ENCODE results near the gene PCYT1A.
A peak's percentile ranks its signal among the peaks of the same experiment; 100 is the strongest.
"Not testable (repeated sequence)": the region's sequence is repeated elsewhere in the genome, so short reads cannot be mapped to it uniquely, and the experiment has no call there.

The PCYT1A gene

GRCh38 chr3:196287090-196287439 lies 461 bp downstream of the PCYT1A start:
- DNase-seq (ENCODE audit: low read depth in 2 of 2): no peak

- DNase-seq (ENCODE audit: low read depth in 2 of 2): no peak
These were observed 3.1 kb downstream of the PCYT1A start for GRCh38 chr3:196284396-196284795.

DNA sequence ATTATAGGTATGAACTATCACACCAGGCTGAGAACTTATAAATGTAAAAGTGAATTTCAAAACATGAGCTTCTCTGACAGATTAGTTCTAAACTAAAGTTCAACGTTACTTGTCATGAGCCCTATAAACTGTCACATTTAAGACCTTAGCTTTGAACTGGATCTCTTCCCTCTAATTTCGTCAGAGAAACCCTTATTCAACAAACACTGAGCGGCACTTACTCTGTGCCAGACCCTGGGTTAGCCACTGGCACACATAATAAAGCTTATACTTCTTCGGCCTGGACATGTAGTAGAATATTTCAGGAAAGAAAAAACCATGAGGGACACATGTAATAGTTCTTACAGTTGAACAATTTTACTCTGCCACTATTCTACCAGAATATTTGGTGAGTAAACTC lies 5.6 kb downstream of the PCYT1A start:
- no peak for DNase-seq (ENCODE audit: low read depth in 2 of 2)

DNA sequence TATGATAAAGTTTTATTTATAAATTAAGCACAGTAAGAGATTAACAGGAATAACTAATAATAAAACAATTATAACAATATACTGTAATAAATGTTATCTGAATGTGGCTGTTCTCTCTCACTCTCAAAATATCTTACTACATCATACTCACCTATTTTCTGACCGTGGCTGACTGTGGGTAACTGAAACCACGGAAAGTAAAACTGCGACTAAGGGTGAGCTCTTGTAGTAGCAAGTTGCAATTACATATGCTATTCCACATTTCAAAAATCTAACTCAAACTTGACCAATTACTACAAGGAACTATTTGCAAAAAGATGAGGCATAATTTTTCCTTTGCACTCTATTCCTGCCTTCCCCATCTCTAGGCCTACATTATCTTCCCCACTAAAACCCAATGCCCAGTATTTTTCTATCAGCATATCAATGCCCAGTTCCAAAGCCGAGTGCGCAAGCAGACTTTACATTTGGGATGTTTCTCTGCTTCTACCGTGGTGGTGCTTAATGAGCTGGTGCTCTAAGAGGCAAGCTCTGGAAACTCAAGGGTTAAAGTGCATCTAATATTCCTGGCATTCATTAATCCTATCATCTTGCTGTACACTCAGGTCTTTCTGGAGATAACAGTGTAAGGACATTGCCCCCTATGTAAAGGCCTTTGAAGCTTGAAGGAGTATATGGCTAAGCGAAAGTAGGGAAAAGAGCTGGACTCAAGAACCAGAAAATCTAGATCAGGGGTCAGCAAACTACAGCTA lies 6.7 kb downstream of the PCYT1A start:
- no peak for DNase-seq (ENCODE audit: low read depth in 2 of 2)

- DNase-seq (ENCODE audit: low read depth in 2 of 2): no peak
These were observed 12.4 kb downstream of the PCYT1A start for GRCh38 chr3:196275126-196275525.

DNA sequence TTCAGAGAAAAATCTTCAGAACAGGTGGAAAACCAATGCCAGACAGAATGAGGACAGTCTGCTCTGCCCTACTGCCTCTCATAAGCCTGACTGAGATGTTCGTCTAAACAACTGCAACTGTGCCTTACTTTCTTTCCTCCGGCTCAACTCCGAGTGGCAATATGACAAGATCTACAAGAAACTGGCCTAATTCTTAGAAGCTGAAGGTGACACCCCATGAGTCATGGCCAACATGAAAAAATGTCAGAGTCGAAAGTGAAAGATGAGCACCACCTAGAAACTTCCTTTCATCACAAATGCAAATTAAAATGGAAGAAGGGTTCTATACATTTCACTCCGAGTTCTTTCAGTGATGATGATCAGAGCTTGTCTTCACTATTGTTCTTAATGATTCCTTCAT lies 12.9 kb downstream of the PCYT1A start:
- DNase-seq (ENCODE audit: low read depth in 2 of 2): peak; percentile 38 to 65

GRCh38 chr3:196273655-196274054 lies 13.9 kb downstream of the PCYT1A start:
- DNase-seq (ENCODE audit: low read depth in 2 of 2): no peak

DNA sequence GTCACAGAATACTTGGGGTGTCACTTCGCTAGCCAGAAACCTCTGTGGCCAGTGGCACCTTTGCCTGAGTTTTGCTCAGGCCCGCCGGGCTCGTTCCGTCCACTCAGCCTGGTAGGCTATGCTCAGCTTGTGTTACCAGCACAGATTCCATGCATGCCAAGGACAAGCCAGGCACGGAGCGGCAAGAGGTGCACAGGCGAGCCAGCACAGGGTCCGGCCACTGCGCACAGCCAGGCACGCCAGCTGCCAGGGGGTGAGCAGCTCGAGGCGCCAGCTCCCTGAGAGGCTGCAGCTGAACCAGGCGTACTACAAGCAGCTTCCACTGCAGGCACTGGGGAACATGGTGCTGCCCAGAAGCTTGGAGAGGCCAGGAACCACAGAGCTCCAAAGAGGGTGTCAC lies 14.7 kb downstream of the PCYT1A start:
- DNase-seq (ENCODE audit: low read depth in 2 of 2): no peak

DNA sequence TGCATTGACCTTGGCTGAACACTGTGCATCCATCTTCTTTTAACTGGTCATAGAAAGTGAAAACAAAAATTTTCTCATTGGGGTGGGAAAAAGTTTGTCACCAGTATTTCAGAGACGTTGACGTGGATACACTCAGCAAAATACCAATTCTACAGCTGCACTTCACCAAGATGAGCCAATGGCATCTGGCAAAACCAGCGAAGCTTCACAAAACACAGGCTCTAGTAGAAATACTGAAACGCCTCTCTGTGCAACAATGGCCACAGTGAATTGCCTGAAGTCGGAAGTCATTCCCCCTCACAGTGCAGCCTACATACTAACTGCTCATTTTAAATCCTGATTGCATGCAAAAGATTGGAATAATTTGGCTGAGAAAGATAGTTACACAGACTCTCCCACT lies 17.0 kb downstream of the PCYT1A start:
- no peak for DNase-seq (ENCODE audit: low read depth in 2 of 2)

DNA sequence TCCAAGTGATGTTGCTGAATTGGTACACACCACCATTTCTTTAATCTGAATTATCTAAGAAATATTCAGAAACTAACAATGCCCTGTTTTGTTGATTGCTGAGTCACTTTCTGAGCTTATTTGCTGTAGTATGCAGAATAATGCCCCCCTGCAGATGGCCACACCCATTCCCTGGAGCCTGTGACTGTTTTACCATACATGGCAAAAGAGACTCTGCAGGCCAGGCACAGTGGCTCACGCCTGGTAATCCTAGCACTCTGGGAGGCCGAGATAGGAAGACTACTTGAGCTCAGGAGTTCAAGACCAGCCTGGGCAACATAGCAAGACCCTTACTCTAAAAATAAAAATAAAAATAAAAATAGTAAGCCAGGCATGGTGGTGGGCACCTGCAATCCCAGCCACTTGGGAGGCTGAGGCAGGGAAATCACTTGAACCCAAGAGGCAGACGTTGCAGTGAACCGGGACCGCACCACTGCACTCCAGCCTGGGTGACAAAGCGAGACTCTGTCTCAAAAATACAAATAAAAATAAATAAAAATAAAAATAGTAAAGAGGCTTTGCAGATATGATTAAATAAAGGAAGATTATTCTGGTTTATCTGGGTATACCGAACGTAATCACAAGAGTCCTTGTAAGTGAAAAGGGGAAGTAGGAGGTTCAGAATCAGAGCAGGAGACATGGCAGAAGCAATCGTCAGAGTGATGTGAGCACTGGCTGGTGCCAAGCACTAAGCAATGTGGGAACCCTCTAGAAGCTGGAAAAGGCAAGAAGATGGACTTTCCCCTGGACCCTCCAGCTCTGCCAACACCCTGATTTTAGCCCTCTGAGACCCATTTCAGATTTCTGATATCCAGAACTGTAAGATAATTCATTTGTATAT lies 19.0 kb downstream of the PCYT1A start:
- DNase-seq (ENCODE audit: low read depth in 2 of 2): no peak

- no peak for DNase-seq (ENCODE audit: low read depth in 2 of 2)
These were observed 23.7 kb downstream of the PCYT1A start for GRCh38 chr3:196263819-196264218.

GRCh38 chr3:196260784-196261183 lies 26.7 kb downstream of the PCYT1A start:
- DNase-seq (ENCODE audit: low read depth in 2 of 2): no peak

DNA sequence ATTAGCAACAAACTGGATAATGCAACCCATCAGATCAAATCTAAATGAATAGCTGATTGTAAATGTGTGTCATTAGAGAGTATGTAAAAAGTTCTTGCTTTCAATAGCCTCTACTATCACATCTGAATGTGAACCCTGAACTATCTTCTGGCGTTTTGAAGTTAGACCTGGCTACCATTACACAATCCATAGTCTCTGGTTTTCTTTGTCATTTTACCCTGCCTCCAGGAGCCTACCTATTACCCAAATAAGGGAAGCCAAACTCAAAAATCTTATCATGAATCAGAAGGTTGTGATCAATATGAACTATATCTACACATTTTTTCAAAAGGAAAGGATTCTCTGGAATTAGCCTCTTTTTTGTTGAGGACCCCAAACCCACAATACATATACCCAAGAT lies 31.8 kb downstream of the PCYT1A start:
- no peak for DNase-seq (ENCODE audit: low read depth in 2 of 2)

DNA sequence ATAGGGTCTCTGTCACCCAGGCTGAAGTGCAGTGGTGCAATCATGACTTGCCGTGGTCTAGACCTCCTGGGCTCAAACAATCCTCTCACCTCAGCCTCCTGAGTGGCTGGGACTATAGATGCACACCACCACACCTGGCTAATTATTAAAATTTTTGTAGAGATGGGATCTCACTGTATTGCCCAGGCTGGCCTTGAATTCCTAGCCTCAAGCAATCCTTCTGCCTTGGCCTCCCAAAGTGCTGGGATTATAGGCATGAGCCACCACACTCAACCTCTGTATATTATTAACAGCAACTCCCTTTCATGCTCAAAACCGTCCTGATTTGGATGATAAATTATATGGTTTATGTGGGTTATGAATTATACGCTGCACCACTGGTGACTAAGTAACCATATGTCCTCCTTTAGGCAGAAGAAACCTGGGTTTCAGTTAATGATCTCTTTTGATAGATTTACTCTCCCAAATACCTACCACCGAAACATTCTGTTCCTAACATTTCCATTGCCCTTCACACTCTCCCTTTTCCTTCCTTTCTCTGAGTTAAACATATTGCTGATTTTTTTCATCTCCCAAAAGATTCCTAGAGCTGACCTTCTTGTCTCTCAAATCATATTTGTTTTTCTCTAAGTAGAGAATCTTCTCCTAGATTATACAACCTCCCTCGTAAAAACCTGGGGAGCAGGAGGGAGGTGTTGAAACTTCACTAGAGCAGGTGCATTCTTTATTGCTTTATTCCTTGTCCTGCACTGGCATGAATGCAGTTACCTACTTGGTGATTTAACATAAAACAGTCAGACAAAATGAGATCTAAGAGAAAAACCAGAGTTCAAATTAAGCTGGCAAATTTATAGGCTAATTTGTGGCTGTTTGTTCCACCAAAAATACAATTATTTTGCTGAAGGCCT lies 32.9 kb downstream of the PCYT1A start:
- no peak for DNase-seq (ENCODE audit: low read depth in 2 of 2)

DNA sequence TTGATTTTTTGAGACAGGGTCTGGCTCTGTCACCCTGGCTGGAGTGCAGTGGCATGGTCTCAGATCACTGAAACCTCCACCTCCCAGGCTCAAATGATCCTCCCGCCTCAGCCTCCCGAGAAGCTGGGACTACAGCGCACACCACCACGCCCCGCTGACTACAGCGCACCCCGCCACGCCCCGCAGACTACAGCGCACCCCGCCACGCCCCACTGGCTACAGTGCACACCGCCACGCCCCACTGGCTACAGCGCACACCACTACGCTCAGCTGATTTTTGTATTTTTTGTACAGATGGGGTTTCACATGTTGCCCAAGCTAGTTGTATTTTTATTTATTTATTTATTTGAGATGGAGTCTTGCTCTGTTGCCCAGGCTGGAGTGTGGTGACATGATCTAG lies 35.6 kb downstream of the PCYT1A start:
- no peak for DNase-seq (ENCODE audit: low read depth in 2 of 2)

- no peak for DNase-seq (ENCODE audit: low read depth in 2 of 2)
These were observed 40.8 kb downstream of the PCYT1A start for GRCh38 chr3:196246612-196247308.

DNA sequence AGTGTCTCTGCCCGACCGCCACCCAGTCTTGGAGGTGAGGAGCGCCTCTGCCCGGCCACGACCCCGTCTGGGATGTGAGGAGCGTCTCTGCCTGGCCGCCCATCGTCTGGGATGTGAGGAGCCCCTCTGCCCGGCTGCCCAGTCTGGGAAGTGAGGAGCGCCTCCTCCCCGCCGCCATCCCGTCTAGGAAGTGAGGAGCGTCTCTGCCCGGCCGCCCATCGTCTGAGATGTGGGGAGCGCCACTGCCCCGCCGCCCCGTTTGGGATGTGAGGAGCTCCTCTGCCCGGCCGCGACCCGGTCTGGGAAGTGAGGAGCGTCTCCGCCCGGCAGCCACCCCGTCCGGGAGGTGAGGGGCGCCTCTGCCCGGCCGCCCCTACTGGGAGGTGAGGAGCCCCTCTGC lies 43.4 kb downstream of the PCYT1A start:
- not testable (repeated sequence) for DNase-seq (ENCODE audit: low read depth in 2 of 2)

- no peak for DNase-seq (ENCODE audit: low read depth in 2 of 2)
These were observed 45.8 kb downstream of the PCYT1A start for GRCh38 chr3:196241704-196242103.

DNA sequence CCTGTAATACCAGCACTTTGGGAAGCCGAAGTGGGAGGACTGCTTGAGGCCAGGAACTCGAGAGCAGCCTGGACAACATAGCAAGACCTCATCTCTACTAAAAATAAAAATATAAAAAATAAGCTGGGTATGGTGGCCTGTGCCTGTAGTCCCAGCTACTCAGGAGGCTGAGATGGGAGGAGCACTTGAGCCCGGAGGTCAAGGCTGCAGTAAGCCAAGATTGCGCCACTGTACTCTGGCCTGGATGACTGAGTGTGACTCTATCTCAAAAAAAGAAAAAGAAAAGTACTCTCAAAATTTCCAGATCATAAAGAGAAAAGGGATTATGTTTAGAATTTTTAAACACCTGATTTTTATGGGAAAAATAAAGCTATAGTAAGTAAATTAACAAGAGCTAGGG lies 47.1 kb downstream of the PCYT1A start:
- DNase-seq (ENCODE audit: low read depth in 2 of 2): no peak

- no peak for DNase-seq (ENCODE audit: low read depth in 2 of 2)
These were observed 48.6 kb downstream of the PCYT1A start for GRCh38 chr3:196238612-196239560.

Data from stimulated activated CD8-positive, alpha-beta memory T cell treated with anti-CD3 and anti-CD28 coated beads, Interleukin-7, amount 100 ng/mL, for 4 hours (primary cell).